Ishikawa (cell line): ENCODE measurements around the gene HECTD3.

ENCODE experiments used
- EGR1 ChIP-seq: IDR thresholded peaks from 2 replicates; pipeline ENCODE4 v1.6.1; 2012
- EP300 ChIP-seq: IDR thresholded peaks from 2 replicates; pipeline ENCODE4 v1.6.1; 2012; ENCODE audit warnings: borderline replicate concordance
- FOXM1 ChIP-seq: IDR thresholded peaks from 2 replicates; pipeline ENCODE4 v1.6.1; 2012; ENCODE audit warnings: low read depth, borderline replicate concordance
- TAF1 ChIP-seq: IDR thresholded peaks from 2 replicates; pipeline ENCODE4 v1.6.1; 2012; ENCODE audit warnings: low read depth, mild to moderate bottlenecking
- TCF12 ChIP-seq: IDR thresholded peaks from 2 replicates; pipeline ENCODE4 v1.6.1; 2012; ENCODE audit warnings: low read depth
- TF ChIP-seq, protein P1 (sequence below): IDR thresholded peaks from 2 replicates; pipeline ENCODE4 v1.6.1; 2012

DNA sequence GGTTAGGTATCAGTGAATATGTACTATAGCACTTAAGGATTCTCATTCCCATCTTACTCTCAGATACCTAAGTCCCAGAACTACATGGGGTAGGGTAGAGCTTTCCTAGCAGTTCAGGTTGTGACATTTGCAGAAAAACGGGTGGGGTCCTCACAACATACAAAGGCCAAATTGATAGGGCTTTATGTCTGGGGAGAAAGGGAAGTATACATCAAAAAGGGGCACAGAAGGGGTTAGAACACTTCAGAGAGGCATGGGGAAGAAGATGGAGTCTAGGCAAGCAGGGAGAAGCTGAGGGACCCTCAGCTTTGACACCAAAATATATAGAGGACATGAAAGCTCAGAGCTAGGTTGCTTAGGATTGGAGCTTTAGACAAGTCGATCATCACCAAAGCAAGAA is 4.6 kb upstream of the HECTD3 start:
- TF ChIP-seq, protein P1, sequence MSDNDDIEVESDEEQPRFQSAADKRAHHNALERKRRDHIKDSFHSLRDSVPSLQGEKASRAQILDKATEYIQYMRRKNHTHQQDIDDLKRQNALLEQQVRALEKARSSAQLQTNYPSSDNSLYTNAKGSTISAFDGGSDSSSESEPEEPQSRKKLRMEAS, result no peak
- no peak for TF ChIP-seq TCF12
- no peak for TF ChIP-seq EP300
- no peak for TF ChIP-seq TAF1
- TF ChIP-seq EGR1, result no peak
- no peak for TF ChIP-seq FOXM1
